Measurements from ENCODE around the gene KRT7. TPM values are rescaled to one million over a fixed set of nuclear protein-coding genes. Genes with fewer than 3 reads are reported as not detected.

KRT7 gene
- total RNA-seq, 1 donor = 1.4 TPM

DNA sequence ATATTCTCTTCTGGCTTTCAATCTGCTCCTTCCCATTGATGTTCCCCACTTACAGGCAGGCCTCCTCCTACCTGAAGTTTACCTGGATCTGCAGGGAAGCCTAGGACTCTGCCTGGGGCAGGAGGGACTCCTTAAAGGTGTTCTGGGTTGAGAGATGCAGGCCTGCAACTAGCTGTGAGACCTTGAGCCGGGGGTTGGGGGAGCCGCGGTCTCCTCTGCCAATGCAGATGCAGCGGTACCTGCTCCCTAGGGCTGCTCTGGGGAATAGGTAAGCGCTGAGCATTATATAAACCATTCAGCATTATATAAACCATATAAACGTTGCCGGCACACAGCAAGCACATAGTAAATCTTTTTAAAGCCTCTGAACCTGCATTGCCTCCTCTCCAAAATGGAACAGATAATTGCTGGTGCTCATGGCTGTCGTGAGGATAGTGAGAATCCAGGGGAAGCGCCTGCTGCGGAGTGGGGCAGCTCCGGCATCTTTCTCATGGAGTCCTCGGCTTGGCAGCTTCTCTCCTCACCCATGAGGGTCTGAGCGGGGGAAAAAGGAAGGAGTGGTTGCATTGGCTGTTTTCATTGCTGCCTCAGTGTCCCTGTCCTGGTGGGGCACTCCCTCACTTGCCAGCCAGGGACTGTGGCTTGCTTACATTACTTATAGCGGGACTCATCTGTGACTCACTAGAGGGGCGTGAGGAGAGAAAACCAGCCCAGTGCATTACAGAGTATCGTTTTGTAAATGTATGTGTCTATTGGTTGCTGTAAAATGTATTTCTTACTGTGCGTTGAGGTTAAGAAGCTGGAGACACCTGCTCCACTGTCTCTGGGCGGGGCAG is 28.7 kb upstream of the KRT7 start:
- DNase-seq (ENCODE audit: low read depth) = no peak
- H3K4me3 ChIP-seq (ENCODE audit: low read depth, low read length) = no peak overlapping the region
- no peak for TF ChIP-seq CTCF (IDR thresholded peaks at IDR 0.05; ENCODE audit: insufficient read depth, low read length)

- H3K4me3 ChIP-seq (ENCODE audit: low read depth, low read length) = no peak overlapping the region
- no peak for TF ChIP-seq CTCF (IDR thresholded peaks at IDR 0.05; ENCODE audit: insufficient read depth, low read length)
- no peak for DNase-seq (ENCODE audit: low read depth)
Measured at GRCh38 chr12:52204931-52205505, 28.0 kb upstream of the KRT7 start.

- TF ChIP-seq CTCF (IDR thresholded peaks at IDR 0.05; ENCODE audit: insufficient read depth, low read length) = no peak
- H3K4me3 ChIP-seq (ENCODE audit: low read depth, low read length) = no peak overlapping the region
- DNase-seq (ENCODE audit: low read depth) = no peak
Measured at GRCh38 chr12:52205612-52206303, 27.3 kb upstream of the KRT7 start.

DNA sequence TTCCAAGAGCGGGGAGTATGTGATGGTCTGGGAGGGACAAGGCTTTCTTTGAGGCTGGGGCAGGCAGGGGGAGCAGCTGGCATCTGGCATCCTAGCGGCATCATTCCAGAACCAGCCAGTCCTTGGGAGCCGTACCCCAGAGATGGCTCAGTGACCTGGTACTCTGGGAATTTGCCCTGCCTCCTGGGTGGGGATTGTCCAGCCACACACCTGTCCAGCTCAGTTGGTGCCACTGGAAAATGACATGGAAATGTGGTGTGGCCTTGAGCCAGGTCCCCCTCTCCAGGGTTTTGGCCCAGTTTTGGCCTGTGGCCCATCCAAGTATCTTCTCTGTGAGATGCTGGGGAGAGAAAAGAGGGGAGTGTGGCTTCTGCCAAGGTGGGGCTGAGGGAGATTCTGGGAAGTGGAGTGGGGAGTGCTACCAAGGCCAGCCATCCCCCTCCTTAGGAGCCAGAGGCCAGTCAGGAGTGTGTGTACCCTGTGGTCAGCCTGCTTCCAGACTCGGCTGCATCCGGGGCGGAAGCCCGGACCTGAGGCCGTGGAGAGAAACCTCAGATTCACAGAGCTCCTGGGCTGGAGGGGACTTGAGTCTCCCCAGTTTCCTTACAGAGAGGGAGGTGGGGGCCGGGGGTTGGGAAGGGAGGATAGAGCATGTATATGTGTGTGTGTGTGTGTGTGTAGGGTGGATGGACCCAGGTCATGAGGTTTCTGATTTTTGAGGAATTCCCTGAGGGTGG is 26.6 kb upstream of the KRT7 start:
- no peak for DNase-seq (ENCODE audit: low read depth)
- TF ChIP-seq CTCF (IDR thresholded peaks at IDR 0.05; ENCODE audit: insufficient read depth, low read length) = no peak

DNA sequence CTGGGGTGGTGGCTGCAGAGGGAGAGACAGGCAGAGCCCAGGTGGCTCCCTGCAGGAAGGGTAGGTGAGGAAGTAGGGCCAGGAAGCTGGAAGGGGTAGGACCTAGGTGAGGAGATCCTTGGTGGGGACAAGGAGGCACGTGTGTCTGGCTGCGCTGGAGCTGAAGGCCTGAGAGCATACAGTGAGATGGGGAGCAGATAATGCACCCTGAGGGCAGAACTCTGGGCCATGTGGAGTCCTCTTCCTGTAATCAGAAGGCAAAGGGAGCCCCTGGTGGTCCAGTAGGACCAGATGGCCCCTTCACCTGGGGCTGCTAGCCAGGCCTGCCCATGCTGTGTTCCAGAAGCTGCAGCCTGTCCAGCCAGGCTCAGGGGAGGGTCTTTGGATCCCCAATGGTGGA is 25.9 kb upstream of the KRT7 start:
- TF ChIP-seq CTCF (IDR thresholded peaks at IDR 0.05; ENCODE audit: insufficient read depth, low read length) = no peak
- DNase-seq (ENCODE audit: low read depth) = no peak
- H3K4me3 ChIP-seq (ENCODE audit: low read depth, low read length) = no peak overlapping the region

More for the DNA sequence above, 26.6 kb upstream of the KRT7 start:
- no peak overlapping the region for H3K4me3 ChIP-seq (ENCODE audit: low read depth, low read length)

- H3K4me3 ChIP-seq (ENCODE audit: low read depth, low read length) = no peak overlapping the region
- peak; percentile 85 for DNase-seq (ENCODE audit: low read depth)
- no peak for TF ChIP-seq CTCF (IDR thresholded peaks at IDR 0.05; ENCODE audit: insufficient read depth, low read length)
Measured at GRCh38 chr12:52207895-52208294, 25.1 kb upstream of the KRT7 start.
